Measurements from ENCODE around the gene PLXNA4.

PLXNA4 gene

DNA sequence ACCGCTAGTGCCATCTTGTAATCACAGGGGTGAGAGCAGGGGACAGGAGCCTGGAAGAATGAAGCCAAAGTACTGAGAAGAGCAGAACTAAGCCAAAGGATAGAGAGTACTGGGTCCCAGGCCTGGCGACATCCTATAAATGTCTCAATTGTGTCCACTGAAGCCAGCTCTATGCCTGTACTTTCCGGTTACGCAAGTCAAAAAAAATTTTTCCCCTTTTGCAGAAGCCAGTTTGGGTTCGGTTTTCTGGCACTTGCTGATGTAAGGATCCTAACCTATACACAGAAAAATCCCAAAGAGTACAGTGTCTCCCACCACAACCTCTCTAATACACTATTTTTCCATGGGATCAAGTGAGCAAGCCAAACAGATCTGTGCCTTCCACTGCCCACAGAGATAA lies 61.1 kb downstream of the PLXNA4 start:
- H2AFZ ChIP-seq (ENCODE audit: low read length) = no peak overlapping the region
- H3K9me3 ChIP-seq (ENCODE audit: low read length) = no peaks in the 10 kb centered on the region
- H3K27ac ChIP-seq (ENCODE audit: low read depth, low read length, poor library complexity, severe bottlenecking) = no peak overlapping the region
- no peaks in the 10 kb centered on the region for H3K9me2 ChIP-seq (ENCODE audit: low read depth, low read length)
- no peak overlapping the region for H3K4me2 ChIP-seq (ENCODE audit: low read length)
- no peaks in the 10 kb centered on the region for H3K36me3 ChIP-seq (ENCODE audit: insufficient read depth, low read length)
- TF ChIP-seq CTCF (IDR thresholded peaks at IDR 0.05; ENCODE audit: low read length) = no peak
- TF ChIP-seq EZH2 (IDR thresholded peaks at IDR 0.05; ENCODE audit: borderline replicate concordance, low read length) = no peak
- no peak overlapping the region for H3K9ac ChIP-seq (ENCODE audit: low read length)
- peaks cover 4% of the 10 kb centered on the region; the same call in 1 of the 2 replicates for H3K27me3 ChIP-seq (ENCODE audit: insufficient read depth, low read length)
- no peaks in the 10 kb centered on the region for H4K20me1 ChIP-seq (ENCODE audit: insufficient read depth, low read length)
- no peak overlapping the region for H3K4me3 ChIP-seq (ENCODE audit: low read depth, low read length, poor library complexity, severe bottlenecking)
- no peaks in the 10 kb centered on the region for H3K79me2 ChIP-seq (ENCODE audit: insufficient read depth, low read length)
- no peaks in the 10 kb centered on the region for H3F3A ChIP-seq (ENCODE audit: insufficient read depth, low read length)
- no peaks in the 10 kb centered on the region for H3K4me1 ChIP-seq (ENCODE audit: insufficient read depth, low read length, severe bottlenecking)

DNA sequence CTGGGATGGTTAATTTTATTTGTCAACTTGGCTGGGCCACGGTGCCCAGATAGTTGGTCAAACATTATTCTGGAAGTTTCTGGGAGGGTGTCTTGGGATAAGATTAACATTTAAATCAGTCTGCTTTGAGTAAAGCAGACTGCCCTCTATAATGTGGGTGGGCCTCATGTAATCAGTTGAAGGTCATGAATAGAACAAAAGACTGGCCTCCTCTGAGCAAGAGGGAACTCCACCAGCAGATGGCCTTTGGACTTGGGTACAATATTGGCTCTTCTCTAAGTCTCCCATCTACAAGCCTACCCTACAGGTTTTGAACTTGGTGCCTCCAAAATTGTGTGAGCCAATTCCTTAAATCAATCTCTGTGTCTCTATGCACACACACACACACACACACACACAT lies 61.8 kb downstream of the PLXNA4 start:
- no peaks in the 10 kb centered on the region for H3K9me2 ChIP-seq (ENCODE audit: low read depth, low read length)
- no peaks in the 10 kb centered on the region for H4K20me1 ChIP-seq (ENCODE audit: insufficient read depth, low read length)
- H3K4me1 ChIP-seq (ENCODE audit: insufficient read depth, low read length, severe bottlenecking) = no peaks in the 10 kb centered on the region
- H3K36me3 ChIP-seq (ENCODE audit: insufficient read depth, low read length) = no peaks in the 10 kb centered on the region
- TF ChIP-seq EZH2 (IDR thresholded peaks at IDR 0.05; ENCODE audit: borderline replicate concordance, low read length) (no peak), CTCF (IDR thresholded peaks at IDR 0.05; ENCODE audit: low read length) (no peak)
- no peaks in the 10 kb centered on the region for H3K9me3 ChIP-seq (ENCODE audit: low read length)
- H3F3A ChIP-seq (ENCODE audit: insufficient read depth, low read length) = no peaks in the 10 kb centered on the region
- no peak overlapping the region for H3K9ac ChIP-seq (ENCODE audit: low read length)
- no peak overlapping the region for H3K4me2 ChIP-seq (ENCODE audit: low read length)
- H3K4me3 ChIP-seq (ENCODE audit: low read depth, low read length, poor library complexity, severe bottlenecking) = no peak overlapping the region
- peaks cover 5% of the 10 kb centered on the region; the same call in 1 of the 2 replicates for H3K27me3 ChIP-seq (ENCODE audit: insufficient read depth, low read length)
- no peak overlapping the region for H3K27ac ChIP-seq (ENCODE audit: low read depth, low read length, poor library complexity, severe bottlenecking)
- no peaks in the 10 kb centered on the region for H3K79me2 ChIP-seq (ENCODE audit: insufficient read depth, low read length)
- no peak overlapping the region for H2AFZ ChIP-seq (ENCODE audit: low read length)

- H3K4me3 ChIP-seq (ENCODE audit: low read depth, low read length, poor library complexity, severe bottlenecking) = no peak overlapping the region
- H4K20me1 ChIP-seq (ENCODE audit: insufficient read depth, low read length) = no peaks in the 10 kb centered on the region
- no peaks in the 10 kb centered on the region for H3K36me3 ChIP-seq (ENCODE audit: insufficient read depth, low read length)
- no peaks in the 10 kb centered on the region for H3K9me2 ChIP-seq (ENCODE audit: low read depth, low read length)
- H3K27ac ChIP-seq (ENCODE audit: low read depth, low read length, poor library complexity, severe bottlenecking) = no peak overlapping the region
- H2AFZ ChIP-seq (ENCODE audit: low read length) = no peak overlapping the region
- H3K79me2 ChIP-seq (ENCODE audit: insufficient read depth, low read length) = no peaks in the 10 kb centered on the region
- no peaks in the 10 kb centered on the region for H3F3A ChIP-seq (ENCODE audit: insufficient read depth, low read length)
- peaks cover 5% of the 10 kb centered on the region; the same call in 1 of the 2 replicates for H3K27me3 ChIP-seq (ENCODE audit: insufficient read depth, low read length)
- no peaks in the 10 kb centered on the region for H3K4me1 ChIP-seq (ENCODE audit: insufficient read depth, low read length, severe bottlenecking)
- no peak overlapping the region for H3K9ac ChIP-seq (ENCODE audit: low read length)
- TF ChIP-seq EZH2 (IDR thresholded peaks at IDR 0.05; ENCODE audit: borderline replicate concordance, low read length) = no peak
- no peak for TF ChIP-seq CTCF (IDR thresholded peaks at IDR 0.05; ENCODE audit: low read length)
- no peaks in the 10 kb centered on the region for H3K9me3 ChIP-seq (ENCODE audit: low read length)
- no peak overlapping the region for H3K4me2 ChIP-seq (ENCODE audit: low read length)
These were observed 64.3 kb downstream of the PLXNA4 start for GRCh38 chr7:132511921-132512320.
